ENCODE measurements around the gene COL26A1.
"Not testable (repeated sequence)": the region's sequence is repeated elsewhere in the genome, so short reads cannot be mapped to it uniquely, and the experiment has no call there.

Gene COL26A1

DNA sequence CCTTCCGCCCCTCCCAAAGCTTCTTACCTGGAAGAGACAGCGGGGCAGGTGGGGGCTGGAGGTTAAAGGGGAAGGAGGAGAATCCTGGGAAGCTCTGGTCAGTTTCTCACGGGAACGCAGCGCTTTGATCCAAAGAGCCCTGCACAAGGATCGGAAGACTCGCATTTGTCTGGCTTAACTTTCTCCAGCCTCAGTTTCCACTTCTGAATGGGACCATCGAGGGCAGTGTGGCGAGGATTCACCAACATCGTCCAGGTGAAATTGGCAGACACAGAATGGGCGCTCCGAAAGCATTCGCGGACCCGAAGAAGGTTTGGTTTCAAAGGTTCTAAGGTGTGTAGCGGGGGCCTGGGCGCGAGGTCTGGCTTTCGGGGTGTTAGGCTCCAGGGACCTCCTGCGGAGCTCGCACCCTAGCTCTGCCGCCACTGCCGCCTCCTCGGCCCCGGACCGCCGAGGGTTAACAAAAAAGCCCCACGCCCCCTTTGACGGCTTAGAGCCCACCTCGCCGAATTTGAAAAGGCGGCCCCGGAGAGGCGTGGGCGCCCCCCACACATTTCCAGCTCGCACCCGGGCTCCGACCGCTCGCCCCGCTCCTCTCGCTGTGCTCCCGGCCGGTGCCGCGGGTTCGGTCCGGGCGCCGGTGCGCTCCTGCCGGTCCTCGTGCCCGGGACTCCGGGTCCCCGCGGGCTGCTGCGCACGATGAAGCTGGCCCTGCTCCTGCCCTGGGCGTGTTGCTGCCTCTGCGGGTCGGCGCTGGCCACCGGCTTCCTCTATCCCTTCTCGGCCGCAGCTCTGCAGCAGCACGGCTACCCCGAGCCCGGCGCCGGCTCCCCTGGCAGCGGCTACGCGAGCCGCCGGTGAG is at the start of gene COL26A1:
Gene COL26A1 (plus strand): TSS at position 542 of the 862 bp plus-strand sequence. CDS start 158 bp downstream, at position 700.
- DNase-seq, result no peak

DNA sequence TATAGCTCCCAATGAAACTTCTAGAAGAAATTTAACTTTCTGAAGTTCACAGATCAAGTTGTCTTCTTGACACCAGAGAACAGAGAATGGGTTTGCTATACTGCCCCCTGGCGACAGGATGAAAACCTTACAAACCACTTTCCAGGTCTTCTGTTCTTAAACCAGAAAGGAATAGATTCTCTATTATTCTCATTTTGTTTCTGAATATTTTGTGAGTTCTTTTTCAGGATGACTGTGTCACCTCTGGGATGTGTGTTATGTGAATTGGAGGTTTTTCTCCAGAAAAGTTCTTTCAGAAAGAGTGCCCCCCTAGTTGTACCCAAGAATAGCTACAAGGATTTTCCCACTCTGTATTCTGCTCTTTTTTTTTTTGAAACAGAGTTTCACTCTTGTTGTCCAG is 47.3 kb upstream of the COL26A1 start:
- peak in 2 of 4 experiments; percentile 6 for DNase-seq

DNA sequence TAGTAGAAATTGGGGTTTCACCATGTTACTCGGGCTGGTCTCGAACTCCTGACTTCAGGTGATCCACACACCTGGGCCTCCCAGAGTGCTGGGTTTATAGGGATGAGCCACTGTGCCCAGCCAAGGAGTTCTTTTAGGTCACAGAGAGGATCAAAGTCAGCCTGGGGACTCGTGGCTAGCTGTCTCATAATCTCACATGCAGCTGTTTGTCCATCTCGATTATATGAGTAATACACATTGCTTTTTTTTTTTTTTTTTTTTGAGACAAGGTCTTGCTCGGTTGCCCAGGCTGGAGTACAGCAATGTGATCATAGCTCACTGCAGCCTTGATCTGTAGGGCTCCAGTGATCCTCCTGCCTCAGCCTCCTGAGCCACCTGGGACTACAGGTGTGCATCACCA is 43.3 kb upstream of the COL26A1 start:
- DNase-seq, result no peak

DNA sequence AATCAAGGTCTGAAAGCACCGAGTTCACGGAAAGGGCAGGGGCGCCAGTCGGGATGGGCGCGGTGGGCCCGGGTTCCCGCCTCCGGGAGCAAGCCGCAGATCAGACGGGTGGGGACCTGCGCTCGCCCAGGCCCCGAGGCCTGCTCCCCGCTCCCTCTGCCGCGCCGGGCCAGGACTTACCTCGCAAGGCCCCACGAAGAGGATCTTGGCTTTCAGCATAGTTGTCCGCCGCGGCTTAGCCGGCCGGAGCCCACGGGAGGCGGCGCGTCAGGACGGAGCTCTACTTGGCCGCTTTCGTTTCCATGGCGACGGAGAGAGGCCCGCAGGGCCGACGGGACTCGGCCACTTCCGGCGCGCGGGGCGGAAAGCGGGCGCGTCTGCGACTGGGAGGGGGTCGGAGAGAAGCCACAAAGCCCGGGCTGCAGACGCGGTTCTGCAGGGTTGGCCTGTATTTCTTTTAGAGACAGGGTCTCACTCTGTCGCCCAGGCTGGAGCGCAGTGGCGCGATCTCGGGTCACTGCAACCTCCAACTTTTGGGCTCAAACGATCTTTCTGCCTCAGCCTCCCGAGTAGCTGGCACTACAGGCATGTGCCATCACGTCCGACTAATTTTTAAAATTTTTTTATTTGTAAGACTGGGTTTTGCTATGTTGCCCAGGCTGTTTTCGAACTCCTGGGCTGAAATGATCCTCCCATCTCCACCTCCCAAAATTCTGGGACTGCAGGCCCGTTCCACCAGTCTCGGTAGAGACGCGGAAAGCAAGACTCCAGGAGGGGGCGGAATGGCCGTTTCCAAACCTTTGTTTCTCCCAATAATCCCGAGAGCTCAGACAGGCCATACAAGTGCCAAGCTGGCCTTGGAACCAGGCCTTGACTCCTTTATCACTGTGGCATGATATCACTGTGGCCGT is 40.9 kb upstream of the COL26A1 start, which contains the start of gene IFT22:
Gene IFT22 (minus strand): TSS at position 322 of the 911 bp plus-strand sequence. CDS start 103 bp downstream, at position 219.
- DNase-seq, result peak; percentile 35 to 77 (median 58)

DNA sequence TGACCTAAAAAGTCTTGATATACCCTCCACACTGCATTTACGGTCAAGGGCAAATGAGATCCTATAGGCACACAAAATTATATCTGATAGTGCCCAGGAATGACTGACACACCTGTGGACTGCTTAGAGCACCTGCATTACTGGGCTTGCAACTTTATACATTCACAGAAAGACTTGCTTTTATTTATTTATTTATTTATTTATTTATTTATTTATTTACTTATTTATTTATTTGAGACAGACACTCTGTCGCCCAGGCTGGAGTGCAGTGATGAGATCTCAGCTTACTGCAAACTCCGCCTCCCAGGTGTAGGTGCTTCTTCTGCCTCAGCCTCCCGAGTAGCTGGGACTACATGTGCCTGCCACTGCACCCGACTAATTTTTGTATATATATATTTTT is 34.5 kb upstream of the COL26A1 start:
- no peak for DNase-seq

DNA sequence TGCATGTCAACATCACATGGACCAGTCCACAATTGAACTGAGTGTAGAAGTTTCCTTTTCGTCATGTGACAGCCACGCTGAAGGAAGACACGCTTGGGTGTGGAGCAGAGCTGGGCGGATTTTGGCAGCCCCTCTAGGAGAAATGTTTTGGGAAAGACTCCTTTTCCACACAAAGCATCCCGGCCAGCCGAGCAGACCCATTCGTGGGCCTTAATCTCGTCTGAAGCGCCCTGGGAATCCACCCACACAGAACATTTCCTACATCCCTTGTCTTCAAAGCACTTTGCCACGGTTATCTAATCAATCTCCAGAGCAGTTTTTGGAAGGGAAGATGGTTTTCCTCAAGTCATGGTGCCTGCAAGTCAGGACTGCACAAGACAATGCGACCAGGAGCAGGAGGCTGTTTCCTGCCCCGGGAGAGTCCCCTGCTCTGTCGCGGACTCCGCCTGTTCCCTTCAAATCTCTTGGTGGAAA is 32.6 kb upstream of the COL26A1 start:
- no peak for DNase-seq

DNA sequence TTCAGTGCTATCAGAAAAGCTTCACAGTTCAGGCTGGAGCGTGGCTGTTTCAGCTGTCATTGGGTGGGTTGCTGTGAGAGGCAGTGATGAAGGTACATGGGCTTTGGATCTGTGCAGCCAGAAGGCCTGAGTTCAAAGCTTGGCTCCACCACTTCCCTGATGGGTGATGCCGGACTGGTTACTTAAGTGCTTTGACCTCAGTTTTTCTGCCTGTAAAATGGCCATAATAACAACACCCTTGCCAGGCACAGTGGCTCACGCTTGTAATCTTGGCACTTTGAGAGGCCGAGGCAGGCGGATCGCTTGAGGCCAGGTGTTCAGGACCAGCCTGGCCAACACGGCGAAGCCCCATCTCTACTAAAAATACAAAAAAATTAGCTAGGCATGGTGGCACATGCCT is 30.6 kb upstream of the COL26A1 start:
- no peak for DNase-seq

DNA sequence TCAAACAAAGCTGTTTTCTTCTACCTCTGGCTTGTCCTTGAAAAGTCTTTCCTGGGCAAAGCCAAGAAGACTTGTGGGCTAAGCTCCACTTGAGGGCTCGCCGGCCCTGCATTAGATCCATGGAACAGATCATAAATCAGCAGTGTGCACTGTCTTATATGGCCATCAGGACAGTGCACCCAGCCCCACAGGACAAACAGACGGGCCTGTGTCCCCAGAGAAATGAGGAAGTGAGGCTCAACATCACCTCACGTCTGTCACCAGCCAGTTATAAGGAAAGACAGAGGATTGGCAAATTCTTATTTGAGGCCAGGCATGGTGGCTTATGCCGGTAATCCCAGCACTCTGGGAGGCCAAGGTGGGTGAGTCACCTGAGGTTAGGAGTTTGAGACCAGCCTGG is 28.8 kb upstream of the COL26A1 start:
- DNase-seq, result no peak

DNA sequence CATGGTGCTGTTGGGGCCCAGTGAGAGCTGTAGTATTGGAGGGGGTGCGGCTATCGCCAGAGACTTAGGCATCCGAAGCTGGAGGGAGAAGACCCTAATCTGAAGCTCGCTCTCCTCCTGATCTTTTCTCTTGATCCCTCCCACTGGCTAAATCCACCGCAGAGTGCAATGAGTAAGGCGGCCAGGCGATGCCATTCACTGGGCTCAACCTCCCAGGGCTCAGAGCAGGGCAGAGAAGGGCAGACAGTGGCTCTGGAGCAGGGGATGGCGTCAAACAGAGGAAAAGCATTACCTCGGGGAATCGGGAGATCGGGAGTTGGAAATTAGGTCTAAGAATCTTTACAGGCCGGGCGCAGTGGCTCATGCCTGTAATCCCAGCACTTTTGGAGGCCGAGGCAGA is 22.3 kb upstream of the COL26A1 start:
- no peak for DNase-seq

DNA sequence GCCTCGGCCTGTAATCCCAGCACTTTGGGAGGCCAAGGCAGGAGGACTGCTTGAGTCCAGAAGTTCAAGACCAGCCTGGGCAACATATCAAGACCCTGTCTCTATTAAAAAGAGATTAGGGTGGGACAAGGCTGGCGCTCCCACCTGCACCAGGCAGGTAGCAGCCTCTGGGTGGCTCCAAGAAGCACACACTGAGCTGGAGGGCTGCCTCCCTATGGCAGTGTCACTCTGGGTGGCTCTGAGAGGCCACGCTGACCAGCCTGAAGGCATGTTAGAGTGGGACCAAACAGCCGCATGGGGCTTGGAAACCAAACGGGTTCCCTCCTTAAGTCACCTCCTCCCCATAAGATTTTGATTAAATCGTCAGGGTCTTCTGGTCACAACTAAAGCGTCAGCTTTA is 19.8 kb upstream of the COL26A1 start:
- DNase-seq, result no peak

DNA sequence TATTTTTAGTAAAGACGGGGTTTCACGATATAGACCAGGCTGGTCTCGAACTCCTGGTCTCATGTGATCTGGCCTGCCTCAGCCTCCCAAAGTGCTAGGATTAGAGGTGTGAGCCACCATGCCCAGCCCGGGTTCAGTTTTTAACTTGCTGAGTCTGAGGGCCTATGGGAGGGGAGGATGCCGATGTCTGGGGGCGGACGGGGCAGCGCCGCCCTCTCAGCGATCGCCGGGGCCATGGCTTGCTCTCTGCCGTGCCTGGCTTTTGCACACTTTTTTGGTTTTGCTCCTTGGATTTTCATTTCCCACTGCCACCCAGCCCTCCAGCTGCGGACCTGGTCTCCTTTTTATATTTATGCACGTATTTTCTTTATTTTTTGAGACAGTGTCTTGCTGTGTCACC is 15.2 kb upstream of the COL26A1 start:
- DNase-seq, result no peak

DNA sequence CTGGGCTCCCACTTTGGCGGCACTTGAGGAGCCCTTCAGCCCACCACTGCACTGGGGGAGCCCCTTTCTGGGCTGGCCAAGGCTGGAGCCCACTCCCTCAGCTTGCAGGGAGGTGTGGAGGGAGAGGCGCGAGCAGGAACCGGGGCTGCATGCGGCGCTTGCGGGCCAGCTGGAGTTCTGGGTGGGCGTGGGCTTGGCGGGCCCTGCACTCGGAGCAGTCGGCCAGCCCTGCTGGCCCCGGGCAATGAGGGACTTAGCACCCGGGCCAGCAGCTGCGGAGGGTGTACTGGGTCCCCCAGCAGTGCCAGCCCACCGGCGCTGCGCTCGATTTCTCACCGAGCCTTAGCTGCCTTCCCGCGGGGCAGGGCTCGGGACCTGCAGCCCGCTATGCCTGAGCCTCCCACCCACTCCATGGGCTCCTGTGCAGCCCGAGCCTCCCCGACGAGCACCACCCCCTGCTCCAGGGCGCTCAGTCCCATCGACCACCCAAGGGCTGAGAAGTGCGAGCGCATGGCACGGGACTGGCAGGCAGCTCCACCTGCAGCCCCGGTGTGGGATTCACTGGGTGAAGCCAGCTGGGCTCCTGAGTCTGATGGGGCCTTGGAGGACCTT is 14.1 kb upstream of the COL26A1 start:
- not testable (repeated sequence) for DNase-seq

DNA sequence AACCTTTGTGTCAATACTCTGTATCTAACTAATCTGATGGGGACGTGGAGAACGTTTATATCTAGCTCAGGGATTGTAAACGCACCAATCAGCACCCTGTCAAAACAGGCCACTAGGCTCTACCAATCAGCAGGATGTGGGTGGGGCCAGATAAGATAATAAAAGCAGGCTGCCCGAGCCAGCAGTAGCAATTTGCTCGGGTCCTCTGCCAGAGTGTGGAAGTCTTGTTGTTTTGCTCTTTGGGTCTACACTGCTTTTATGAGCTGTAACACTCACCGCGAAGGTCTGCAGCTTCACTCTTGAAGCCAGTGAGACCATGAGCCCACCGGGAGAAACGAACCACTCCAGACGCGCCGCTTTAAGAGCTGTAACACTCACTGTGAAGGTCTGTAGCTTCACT is 13.4 kb upstream of the COL26A1 start:
- DNase-seq, result not testable (repeated sequence)

DNA sequence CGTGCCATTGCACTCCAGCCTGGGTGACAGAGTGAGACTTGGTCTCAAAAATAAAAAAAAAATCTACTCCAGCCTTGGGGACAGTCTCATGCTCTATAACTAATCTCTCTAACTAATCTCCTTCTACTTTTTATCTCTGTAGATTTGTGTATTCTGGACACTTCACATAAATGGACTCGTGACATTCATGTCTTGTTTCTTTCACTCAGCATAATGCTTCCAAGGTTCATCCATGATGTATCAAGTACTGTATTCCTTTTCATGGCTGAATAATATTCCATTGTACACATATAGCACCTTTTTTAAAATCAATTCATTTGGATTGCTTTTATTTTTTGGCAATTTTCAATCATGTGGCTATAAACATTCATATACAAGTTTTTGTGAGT is 9.8 kb upstream of the COL26A1 start:
- no peak for DNase-seq

DNA sequence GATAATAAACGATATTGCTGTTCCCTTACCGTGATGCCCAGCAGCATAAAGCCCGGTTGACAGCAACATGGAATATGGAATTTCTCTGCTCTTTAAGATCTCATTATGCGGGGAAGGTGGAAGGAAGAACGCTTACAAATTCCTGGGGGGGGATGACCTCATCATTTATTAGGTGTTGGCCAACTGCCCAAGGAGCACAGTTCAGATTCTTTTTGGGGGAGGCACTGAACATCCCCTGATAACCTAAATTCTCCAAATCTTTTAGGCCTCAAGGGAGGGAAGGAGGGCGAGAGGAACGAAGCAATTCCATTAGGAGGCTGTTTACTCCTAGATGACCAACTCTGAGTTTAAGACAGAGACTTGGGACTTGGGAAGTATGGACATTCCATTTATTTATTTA is 5.2 kb upstream of the COL26A1 start:
- no peak for DNase-seq

DNA sequence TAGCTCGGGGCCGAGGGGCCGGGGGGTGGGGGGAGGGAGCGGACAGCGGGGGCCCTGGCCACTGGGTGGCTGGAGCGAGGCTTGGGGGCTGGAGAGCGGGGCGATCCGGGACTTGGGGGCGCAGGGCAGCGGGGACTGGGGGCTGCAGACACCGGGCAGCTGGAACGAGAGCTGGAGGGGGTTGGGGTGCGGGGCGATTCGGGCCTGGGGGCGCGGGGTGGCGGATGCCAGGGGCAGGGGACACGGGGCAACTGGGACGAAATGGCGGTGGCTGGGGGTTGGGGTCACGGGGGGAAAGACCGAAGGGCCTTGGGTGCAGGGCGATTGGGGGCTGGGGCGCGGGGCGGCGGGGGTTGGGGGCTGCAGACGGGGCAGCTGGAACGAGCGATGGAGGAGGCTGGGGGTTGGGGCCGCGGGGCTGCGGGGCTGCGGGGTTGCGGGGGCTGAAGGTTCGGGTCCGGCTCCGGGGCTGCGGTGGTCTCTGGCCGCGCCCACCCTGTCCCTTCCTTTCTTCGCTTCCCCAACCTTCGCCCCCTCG is 590 bp downstream of the COL26A1 start:
- DNase-seq, result no peak

DNA sequence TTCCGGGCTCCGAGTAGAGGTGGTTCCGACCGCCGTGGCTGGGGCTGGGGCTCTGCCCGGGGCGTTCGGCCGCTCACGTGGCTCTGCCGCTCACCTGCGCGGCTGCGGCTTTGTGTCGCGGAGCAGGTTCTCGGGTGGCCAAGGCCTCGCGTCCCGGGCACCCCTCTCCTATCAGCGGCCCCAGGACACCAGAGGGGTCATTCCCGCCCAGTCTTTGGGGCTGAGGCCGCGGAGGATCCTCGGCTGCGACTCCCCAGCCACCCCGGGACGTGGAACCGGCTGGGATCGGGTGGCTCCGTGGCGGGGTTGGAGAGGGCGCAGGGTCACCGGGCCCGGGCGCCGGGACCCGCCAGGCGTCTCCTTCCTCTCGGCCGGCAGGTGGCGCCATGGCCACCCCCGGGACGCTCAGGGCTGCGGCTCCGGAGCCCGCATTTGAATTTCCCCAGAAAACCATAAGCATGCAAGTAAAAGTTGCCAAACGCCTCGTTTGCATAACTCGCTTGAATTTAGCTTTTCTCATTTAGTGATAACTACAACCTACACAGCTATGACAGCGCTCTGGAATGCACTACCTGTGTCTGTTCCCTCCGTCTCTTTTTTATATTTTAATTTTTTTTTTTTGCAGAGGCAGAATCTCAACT is 1.2 kb downstream of the COL26A1 start:
- DNase-seq, result peak; percentile 35 to 64 (median 42)

DNA sequence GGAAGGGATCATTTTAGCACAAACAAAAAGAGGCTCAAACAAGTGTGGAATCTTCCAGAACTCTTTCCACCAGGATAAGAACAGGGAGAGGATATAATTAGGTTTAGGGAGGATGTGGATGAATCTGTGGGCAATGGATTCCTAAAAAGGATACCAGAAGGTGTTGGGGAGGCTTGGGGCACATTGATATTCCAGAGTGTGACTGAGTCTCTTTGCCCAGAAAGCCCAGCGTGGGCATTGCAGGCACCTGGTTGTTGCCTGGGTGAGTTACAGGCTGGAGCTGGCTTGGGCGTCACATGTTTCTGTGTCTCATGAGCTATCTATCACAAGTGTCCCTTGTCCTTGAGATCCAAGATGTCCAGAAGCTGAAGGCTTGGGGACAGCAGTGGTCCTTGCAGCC is 3.3 kb downstream of the COL26A1 start:
- DNase-seq, result no peak

DNA sequence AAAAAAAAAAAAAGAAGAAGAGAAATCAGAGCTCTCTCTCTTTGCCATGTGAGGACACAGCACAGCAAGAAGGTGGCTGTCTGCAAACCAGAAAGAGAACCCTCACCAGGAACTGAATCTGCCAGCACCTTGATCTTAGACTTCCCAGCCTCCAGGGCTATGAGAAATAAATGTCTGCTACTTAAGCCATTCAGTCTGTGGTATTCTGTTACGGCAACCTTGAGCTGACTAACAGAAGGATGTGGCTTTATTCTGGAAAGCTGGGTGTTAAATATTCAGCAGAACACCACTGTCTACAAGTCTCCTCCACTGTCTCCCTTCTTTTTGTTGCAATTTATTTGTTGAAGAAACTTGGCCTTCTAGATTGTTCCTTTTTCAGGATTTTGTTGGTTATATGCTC is 5.0 kb downstream of the COL26A1 start:
- no peak for DNase-seq

DNA sequence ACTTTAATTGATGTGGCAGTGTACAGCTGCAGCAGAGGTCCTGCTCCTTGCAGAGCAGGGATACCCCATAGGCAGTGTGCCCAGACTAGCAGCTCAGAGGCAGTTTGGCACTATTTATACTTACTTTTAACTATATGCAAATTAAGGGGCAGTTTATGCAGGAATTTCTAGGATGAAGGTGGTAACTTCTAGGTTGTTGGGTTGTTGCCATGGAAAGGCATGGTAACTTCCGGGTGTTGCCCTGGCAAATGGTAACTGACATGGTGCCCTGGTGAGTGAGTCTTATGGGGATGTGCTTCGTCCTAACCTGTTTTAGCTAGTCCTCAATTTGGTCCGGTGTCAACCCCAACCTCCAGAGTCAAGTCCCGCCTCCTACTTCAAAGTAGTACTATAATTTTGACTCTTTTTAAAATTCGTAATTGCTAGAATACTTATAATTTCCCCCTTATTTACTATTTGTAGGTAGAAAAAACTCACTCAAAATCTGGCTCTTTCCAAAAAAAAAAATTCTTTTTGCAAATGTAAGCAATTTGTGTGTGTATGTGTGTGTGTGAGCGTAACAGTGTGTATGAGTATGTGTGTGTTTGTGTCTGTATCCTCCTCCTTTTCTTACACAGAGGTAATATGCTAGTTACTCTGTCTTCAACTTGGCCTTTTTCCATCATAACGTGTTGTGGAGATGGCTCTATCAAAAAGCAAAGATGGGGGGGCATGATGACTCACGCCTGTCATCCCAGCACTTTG is 5.9 kb downstream of the COL26A1 start:
- DNase-seq, result no peak

DNA sequence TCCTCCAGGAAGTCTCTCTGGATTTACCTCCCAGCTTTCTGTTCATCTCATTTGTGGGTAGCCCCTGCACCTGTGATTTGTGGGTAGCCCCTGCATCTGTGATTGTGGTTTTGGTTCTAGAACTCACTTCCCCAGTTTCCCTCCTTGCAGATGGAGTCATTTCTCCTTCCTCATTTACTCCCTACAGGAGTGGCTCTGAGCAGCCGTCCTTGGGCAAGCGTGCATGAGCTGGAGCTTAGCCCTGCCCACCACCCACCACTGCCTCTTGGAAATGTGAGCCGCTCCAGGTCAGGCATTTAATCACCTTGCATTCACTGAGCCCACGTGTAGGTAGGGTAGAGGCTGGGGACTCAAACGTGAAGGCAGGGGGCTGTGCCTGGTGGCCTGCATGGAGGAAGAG is 8.2 kb downstream of the COL26A1 start:
- no peak for DNase-seq
